Fibroblast of lung (primary cell): ENCODE data around the gene AMPD1. TPM values are rescaled to one million over a fixed set of nuclear protein-coding genes. Genes with fewer than 3 reads are reported as not detected.

ENCODE experiments used
- DNase-seq, 2 donors: peaks; one replicate each; pipeline versions ENCODE4 v3.0.0 to v3.0.0-alpha.2; 2010; ENCODE audit warnings: low read depth in 2 of 2
- H2AFZ ChIP-seq: 2 replicates; pipeline ENCODE4 v1.5.1; 2012; ENCODE audit warnings: low read length, control low read depth, inconsistent platforms
- H3K27ac ChIP-seq: 2 replicates; pipeline ENCODE4 v1.5.1; 2011; ENCODE audit warnings: low read length, control low read depth; ENCODE audit not compliant: insufficient read depth
- H3K27me3 ChIP-seq: 2 replicates; pipeline ENCODE4 v1.5.1; 2011; ENCODE audit warnings: mild to moderate bottlenecking, low read length; ENCODE audit not compliant: control insufficient read depth, insufficient read depth
- H3K36me3 ChIP-seq: 2 replicates; pipeline ENCODE4 v1.5.1; 2011; ENCODE audit warnings: low read length; ENCODE audit not compliant: control insufficient read depth, insufficient read depth
- H3K4me1 ChIP-seq: 2 replicates; pipeline ENCODE4 v1.5.1; 2011; ENCODE audit warnings: low read length; ENCODE audit not compliant: control insufficient read depth, insufficient read depth; ENCODE audit errors: extremely low read depth
- H3K4me2 ChIP-seq: 2 replicates; pipeline ENCODE4 v1.5.1; 2011; ENCODE audit warnings: low read length, control low read depth; ENCODE audit not compliant: insufficient read depth; ENCODE audit errors: extremely low read depth
- H3K4me3 ChIP-seq, 4 experiments: fragments of 200-600 bp in 1 of 4; sonication (generic) in 1 of 4; replicated peaks in 1 of 4; 2 replicates each; pipeline ENCODE4 v1.5.1; 2011 to 2016; ENCODE audit warnings: low read length in 4 of 4, low read depth in 3 of 4, mild to moderate bottlenecking in 3 of 4, control low read depth in 2 of 4, inconsistent platforms in 1 of 4, mixed read lengths in 1 of 4; ENCODE audit not compliant: insufficient read depth in 1 of 4; ENCODE audit errors: control extremely low read depth in 1 of 4
- H3K79me2 ChIP-seq: 2 replicates; pipeline ENCODE4 v1.5.1; 2012; ENCODE audit warnings: mild to moderate bottlenecking, low read length, inconsistent platforms; ENCODE audit not compliant: control insufficient read depth, insufficient read depth
- H3K9ac ChIP-seq: 2 replicates; pipeline ENCODE4 v1.5.1; 2011; ENCODE audit warnings: mild to moderate bottlenecking, low read length, control low read depth; ENCODE audit not compliant: insufficient read depth
- H3K9me3 ChIP-seq: 2 replicates; pipeline ENCODE4 v1.5.1; 2012; ENCODE audit warnings: low read depth, low read length; ENCODE audit not compliant: control insufficient read depth, insufficient read depth
- H4K20me1 ChIP-seq: 2 replicates; pipeline ENCODE4 v1.5.1; 2011; ENCODE audit warnings: low read length; ENCODE audit not compliant: control insufficient read depth, insufficient read depth; ENCODE audit errors: extremely low read depth
- CTCF ChIP-seq, 2 donors: IDR thresholded peaks in 1 of 2; conservative IDR thresholded peaks in 1 of 2; 1 replicate in 1 of 2; 2 replicates in 1 of 2; pipeline ENCODE4 v1.5.1; 2011 to 2012; ENCODE audit warnings: low read length in 2 of 2, control low read depth in 1 of 2, inconsistent platforms in 1 of 2, low read depth in 1 of 2, mild to moderate bottlenecking in 1 of 2
- EZH2 ChIP-seq: IDR thresholded peaks from 2 replicates; pipeline ENCODE4 v1.5.1; 2012; ENCODE audit warnings: low read length, control low read depth, mild to moderate bottlenecking; ENCODE audit errors: missing control alignments
- polyA plus RNA-seq, 2 donors: library from polyadenylated mRNA; depleted of rRNA in 1 of 2; stranded (reverse) in 1 of 2; unstranded in 1 of 2; fragments of >200 nt; gene quantifications; 2 replicates each; pipeline ENCODE4 v1.2.1, GENCODE V29; 2011 to 2012; ENCODE audit warnings: missing spikeins in 1 of 2
- total RNA-seq: library from RNA; depleted of rRNA; stranded (reverse); fragments of >200 nt; gene quantifications from 2 replicates; pipeline ENCODE4 v1.2.1, GENCODE V29; 2014

The AMPD1 gene
- total and polyA plus RNA-seq, 2 donors (not counting 1 experiment from before 2014, with no cell fraction given) = not detected

GRCh38 chr1:114700036-114700600 is 4.8 kb upstream of the AMPD1 start:
- TF ChIP-seq EZH2 (no peak), CTCF (conservative IDR thresholded peaks at IDR 0.05 in 1 of 2, IDR thresholded peaks at IDR 0.05 in 1 of 2; ENCODE audit: low read depth in 1 of 2, low read length in 2 of 2) (no peak)
- Histone ChIP-seq H3K36me3 (no peaks in the 10 kb centered on the region), H2AFZ (no peak overlapping the region), H3K4me1 (no peaks in the 10 kb centered on the region), H3K9ac (no peak overlapping the region), H3K4me3 (no peak overlapping the region), H3K79me2 (no peaks in the 10 kb centered on the region), H4K20me1 (no peaks in the 10 kb centered on the region), H3K27ac (no peak overlapping the region), H3K4me2 (no peak overlapping the region), H3K9me3 (no peaks in the 10 kb centered on the region), H3K27me3 (peaks cover 2% of the 10 kb centered on the region)
- DNase-seq = peak in 1 of 2 donors; percentile 65

GRCh38 chr1:114696810-114697209 is 1.5 kb upstream of the AMPD1 start:
- no peak for DNase-seq
- no peak overlapping the region for H2AFZ ChIP-seq
- no peak overlapping the region for H3K27ac ChIP-seq
- H3K4me2 ChIP-seq = no peak overlapping the region
- peaks cover 2% of the 10 kb centered on the region for H3K27me3 ChIP-seq
- no peaks in the 10 kb centered on the region for H3K4me1 ChIP-seq
- no peak overlapping the region for H3K9ac ChIP-seq
- no peaks in the 10 kb centered on the region for H3K9me3 ChIP-seq
- no peaks in the 10 kb centered on the region for H3K79me2 ChIP-seq
- no peak for TF ChIP-seq CTCF (conservative IDR thresholded peaks at IDR 0.05 in 1 of 2, IDR thresholded peaks at IDR 0.05 in 1 of 2; ENCODE audit: low read depth in 1 of 2, low read length in 2 of 2)
- no peak for TF ChIP-seq EZH2
- H3K4me3 ChIP-seq = no peak overlapping the region
- H3K36me3 ChIP-seq = no peaks in the 10 kb centered on the region
- no peaks in the 10 kb centered on the region for H4K20me1 ChIP-seq

GRCh38 chr1:114694540-114695310 is 621 bp downstream of the AMPD1 start:
- TF ChIP-seq CTCF (conservative IDR thresholded peaks at IDR 0.05 in 1 of 2, IDR thresholded peaks at IDR 0.05 in 1 of 2; ENCODE audit: low read depth in 1 of 2, low read length in 2 of 2) = no peak
- no peak for TF ChIP-seq EZH2
- Histone ChIP-seq H3K79me2 (no peaks in the 10 kb centered on the region), H3K4me2 (no peak overlapping the region), H3K27me3 (peaks cover 2% of the 10 kb centered on the region), H3K4me1 (no peaks in the 10 kb centered on the region), H3K36me3 (no peaks in the 10 kb centered on the region), H3K9me3 (no peaks in the 10 kb centered on the region), H3K27ac (no peak overlapping the region), H3K9ac (no peak overlapping the region), H4K20me1 (no peaks in the 10 kb centered on the region), H2AFZ (no peak overlapping the region), H3K4me3 (no peak overlapping the region)
- DNase-seq = no peak
